Measurements from ENCODE around the gene DDA1. TPM values are rescaled to one million over a fixed set of nuclear protein-coding genes. Genes with fewer than 3 reads are reported as not detected.

DDA1 gene
- total RNA-seq, 1 donor from 2014 or later = 37.3 TPM

DNA sequence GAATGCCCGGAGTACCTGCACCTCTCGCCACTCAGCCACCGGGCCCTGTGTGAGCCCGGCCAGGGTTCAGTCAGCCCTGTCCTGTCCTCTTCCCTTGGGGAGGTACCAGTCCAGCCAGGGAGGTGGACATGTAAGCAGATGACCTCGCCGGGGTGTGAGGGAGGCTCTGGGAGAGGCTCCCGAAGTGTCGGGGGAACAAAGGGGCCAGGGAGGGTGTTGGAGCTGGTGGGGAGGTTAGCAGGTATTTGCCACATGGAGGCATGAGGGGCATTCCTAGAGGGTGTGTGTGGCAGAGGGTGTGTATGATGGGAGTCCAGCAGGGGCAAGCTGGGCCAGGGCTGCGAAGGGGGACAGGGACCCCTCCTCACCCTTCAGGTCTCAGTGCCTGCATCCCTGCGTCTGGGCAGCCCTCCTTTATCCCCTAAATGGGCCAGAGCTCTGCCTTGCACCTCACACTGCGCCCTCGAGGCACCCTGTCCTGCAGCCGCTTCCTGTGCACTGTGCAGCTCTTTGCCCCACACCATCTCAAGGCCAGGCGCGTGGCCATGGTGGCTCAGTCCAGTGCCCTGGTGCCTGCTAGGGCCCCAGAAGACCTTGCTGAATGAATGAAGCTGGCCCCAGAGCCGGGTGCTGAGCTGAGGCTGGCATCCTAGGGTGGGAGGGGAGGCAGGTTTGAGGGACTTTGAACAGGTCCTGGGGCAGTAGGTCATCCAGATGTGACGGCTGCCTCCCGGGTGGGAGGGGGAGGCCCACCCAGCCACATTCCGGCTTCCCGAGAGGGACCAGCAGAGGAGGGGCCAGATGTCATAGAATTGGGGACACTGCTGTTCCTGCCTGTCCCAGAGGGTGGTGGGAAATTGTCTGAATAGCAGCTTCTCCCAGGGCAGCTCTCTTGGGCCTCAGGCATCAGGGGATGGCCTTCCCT, 3.1 kb downstream of the DDA1 start:
- Mint-ChIP-seq H3K9me3 (no peaks in the 10 kb centered on the region), H3K4me3 (no peak overlapping the region), H3K27me3 (ENCODE audit: low read depth) (no peaks in the 10 kb centered on the region), H3K4me1 (peaks cover 20% of the 10 kb centered on the region), H3K36me3 (peaks cover 16% of the 10 kb centered on the region), H3K27ac (no peak overlapping the region)
- no peak for TF ChIP-seq CTCF (IDR thresholded peaks at IDR 0.05; ENCODE audit: unreplicated experiment)
- no peak for DNase-seq (ENCODE audit: low spot score in 2 of 2, unreplicated experiment in 2 of 2)

GRCh38 chr19:17314007-17314593, 4.7 kb downstream of the DDA1 start:
- Mint-ChIP-seq H3K36me3 (peaks cover 19% of the 10 kb centered on the region), H3K9me3 (no peaks in the 10 kb centered on the region), H3K4me3 (no peak overlapping the region), H3K27ac (no peak overlapping the region), H3K27me3 (ENCODE audit: low read depth) (no peaks in the 10 kb centered on the region), H3K4me1 (peaks cover 12% of the 10 kb centered on the region)
- DNase-seq (ENCODE audit: low spot score in 2 of 2, unreplicated experiment in 2 of 2) = no peak
- TF ChIP-seq CTCF (IDR thresholded peaks at IDR 0.05; ENCODE audit: unreplicated experiment) = no peak

GRCh38 chr19:17318966-17319365, 9.6 kb downstream of the DDA1 start:
- DNase-seq (ENCODE audit: low spot score in 2 of 2, unreplicated experiment in 2 of 2) = no peak
- Mint-ChIP-seq H3K4me3 (no peak overlapping the region), H3K27ac (no peak overlapping the region), H3K27me3 (ENCODE audit: low read depth) (no peaks in the 10 kb centered on the region), H3K9me3 (no peaks in the 10 kb centered on the region), H3K4me1 (no peaks in the 10 kb centered on the region), H3K36me3 (peaks cover 20% of the 10 kb centered on the region)
- no peak for TF ChIP-seq CTCF (IDR thresholded peaks at IDR 0.05; ENCODE audit: unreplicated experiment)

DNA sequence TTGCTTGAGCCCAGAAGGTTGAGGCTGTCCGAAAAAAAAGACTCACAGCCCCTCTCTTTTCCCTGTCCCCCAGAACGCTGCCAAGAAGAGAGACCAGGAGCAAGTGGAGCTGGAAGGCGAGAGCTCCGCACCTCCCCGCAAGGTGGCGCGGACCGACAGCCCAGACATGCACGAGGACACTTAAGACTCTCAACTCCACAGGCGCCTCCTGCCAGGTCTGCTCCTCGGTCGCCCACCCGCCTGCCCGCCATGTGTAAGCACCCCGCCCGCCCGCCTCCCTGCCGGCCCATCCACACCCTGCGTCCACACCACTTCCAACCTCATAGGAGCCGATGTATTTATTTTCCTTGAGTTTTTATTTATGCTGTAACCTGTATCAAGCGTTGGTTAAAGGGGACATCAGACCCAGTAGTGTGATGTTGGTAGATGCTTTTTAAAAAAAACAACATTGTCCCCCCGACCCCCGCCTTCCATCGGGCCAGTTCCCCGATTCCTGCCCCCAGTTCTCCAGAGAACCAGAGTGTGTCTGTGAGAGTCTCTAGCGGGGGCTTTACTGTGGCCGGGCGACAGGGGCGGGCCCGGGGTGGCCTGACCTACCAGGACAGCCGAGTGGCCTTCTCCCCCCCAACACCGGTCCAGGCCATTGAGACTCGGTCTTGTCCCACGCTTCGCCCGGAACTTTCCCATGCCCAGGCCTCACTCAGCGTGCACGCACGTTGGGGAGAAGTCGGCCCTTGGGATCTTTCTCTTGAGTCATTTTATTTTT, 10.3 kb downstream of the DDA1 start:
- no peak for TF ChIP-seq CTCF (IDR thresholded peaks at IDR 0.05; ENCODE audit: unreplicated experiment)
- H3K36me3 Mint-ChIP-seq = peaks cover 17% of the 10 kb centered on the region
- no peaks in the 10 kb centered on the region for H3K9me3 Mint-ChIP-seq
- no peak overlapping the region for H3K27ac Mint-ChIP-seq
- DNase-seq (ENCODE audit: low spot score in 2 of 2, unreplicated experiment in 2 of 2) = no peak
- H3K4me1 Mint-ChIP-seq = no peaks in the 10 kb centered on the region
- no peak overlapping the region for H3K4me3 Mint-ChIP-seq
- H3K27me3 Mint-ChIP-seq (ENCODE audit: low read depth) = no peaks in the 10 kb centered on the region

DNA sequence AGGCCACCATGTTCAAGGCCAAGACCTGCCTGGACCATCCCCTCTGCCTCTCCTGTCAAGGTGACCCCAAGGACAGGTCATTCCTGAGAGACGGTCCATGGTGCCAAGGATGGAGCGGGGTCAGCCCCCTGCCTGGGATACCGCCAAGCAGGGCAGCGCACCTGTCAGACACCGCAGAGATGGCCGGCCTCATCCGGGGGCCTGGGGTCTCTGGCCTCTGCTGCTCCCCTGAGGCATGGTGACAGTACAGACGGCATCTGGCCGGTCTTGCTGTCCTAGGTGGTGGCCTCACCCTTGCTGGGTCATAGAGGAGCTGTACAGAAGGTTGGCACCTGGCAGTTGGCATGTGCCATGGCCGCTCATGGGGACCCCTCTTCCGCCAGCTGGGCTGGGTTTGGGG, 11.1 kb downstream of the DDA1 start:
- no peaks in the 10 kb centered on the region for H3K4me1 Mint-ChIP-seq
- no peak for DNase-seq (ENCODE audit: low spot score in 2 of 2, unreplicated experiment in 2 of 2)
- no peaks in the 10 kb centered on the region for H3K27me3 Mint-ChIP-seq (ENCODE audit: low read depth)
- no peak overlapping the region for H3K4me3 Mint-ChIP-seq
- no peak overlapping the region for H3K27ac Mint-ChIP-seq
- H3K9me3 Mint-ChIP-seq = no peaks in the 10 kb centered on the region
- peaks cover 16% of the 10 kb centered on the region for H3K36me3 Mint-ChIP-seq
- TF ChIP-seq CTCF (IDR thresholded peaks at IDR 0.05; ENCODE audit: unreplicated experiment) = no peak

All from mesothelial cell of epicardium (in vitro differentiated cells).